Keratinocyte (primary cell): ENCODE results near the gene A2ML1.

Source experiments
- CTCF ChIP-seq, 3 experiments: IDR thresholded peaks in 1 of 3; conservative IDR thresholded peaks in 1 of 3; optimal IDR thresholded peaks in 1 of 3; 2 replicates in 2 of 3; 3 replicates in 1 of 3; pipeline versions ENCODE3 to v1.5.1; 2011; ENCODE audit warnings: low read length in 3 of 3, mild to moderate bottlenecking in 3 of 3, moderate library complexity in 2 of 3, control low read depth in 1 of 3, inconsistent platforms in 1 of 3; ENCODE audit not compliant: insufficient read depth in 2 of 3; ENCODE audit errors: extremely low read depth in 1 of 3
- EZH2 ChIP-seq: IDR thresholded peaks from one replicate; pipeline ENCODE4 v1.6.1; 2012; ENCODE audit warnings: inconsistent platforms, mild to moderate bottlenecking, low read length, moderate library complexity

- TF ChIP-seq EZH2, result no peak
- TF ChIP-seq CTCF (optimal IDR thresholded peaks at IDR 0.05 in 1 of 3, IDR thresholded peaks at IDR 0.05 in 1 of 3, conservative IDR thresholded peaks at IDR 0.05 in 1 of 3; ENCODE audit: extremely low read depth in 1 of 3, insufficient read depth in 2 of 3, low read length in 3 of 3), result no peak
These were observed 94.6 kb downstream of the A2ML1 start for GRCh38 chr12:8917031-8917430.
